IPS-18c (cell line): ENCODE data around the gene MAPK14.
A peak's percentile ranks its signal among the peaks of the same experiment; 100 is the strongest.
"Not testable (repeated sequence)": the region's sequence is repeated elsewhere in the genome, so short reads cannot be mapped to it uniquely, and the experiment has no call there.

Experiments used
- H3K4me3 ChIP-seq: 2 replicates; pipeline ENCODE4 v1.7.0; 2013; ENCODE audit warnings: low read depth, mild to moderate bottlenecking, low read length, moderate library complexity; ENCODE audit not compliant: insufficient read depth
- H3K9me3 ChIP-seq: one replicate; pipeline ENCODE4 v1.6.1; 2013; ENCODE audit warnings: mild to moderate bottlenecking, low read length, moderate library complexity; ENCODE audit not compliant: control insufficient read depth, insufficient read depth

The MAPK14 gene

GRCh38 chr6:36027501-36028087 is at the start of gene MAPK14:
Gene MAPK14 (plus strand): TSS chr6:36027808. CDS start chr6:36028158, 350 bp downstream.
- H3K9me3 ChIP-seq = no peaks in the 10 kb centered on the region
- peak within 1 kb of the TSS; percentile 93 for H3K4me3 ChIP-seq

- not testable (repeated sequence) for H3K4me3 ChIP-seq, H3K9me3 ChIP-seq
Measured at GRCh38 chr6:35980126-35980525, 47.5 kb upstream of the MAPK14 start.

GRCh38 chr6:35980991-35981645 is 46.5 kb upstream of the MAPK14 start:
- no peak overlapping the region for H3K4me3 ChIP-seq
- no peaks in the 10 kb centered on the region for H3K9me3 ChIP-seq

GRCh38 chr6:35984701-35985100 is 42.9 kb upstream of the MAPK14 start:
- H3K4me3 ChIP-seq = no peak overlapping the region
- H3K9me3 ChIP-seq = no peaks in the 10 kb centered on the region

GRCh38 chr6:35988047-35988446 is 39.6 kb upstream of the MAPK14 start:
- not testable (repeated sequence) for H3K4me3 ChIP-seq, H3K9me3 ChIP-seq

- no peak overlapping the region for H3K4me3 ChIP-seq
- H3K9me3 ChIP-seq = no peaks in the 10 kb centered on the region
Measured at GRCh38 chr6:35993150-35993549, 34.5 kb upstream of the MAPK14 start.

GRCh38 chr6:36000451-36000850 is 27.2 kb upstream of the MAPK14 start:
- no peak overlapping the region for H3K4me3 ChIP-seq
- no peaks in the 10 kb centered on the region for H3K9me3 ChIP-seq

- Histone ChIP-seq H3K9me3 (no peaks in the 10 kb centered on the region), H3K4me3 (no peak overlapping the region)
Measured at GRCh38 chr6:36015666-36016065, 11.9 kb upstream of the MAPK14 start.

- no peak overlapping the region for H3K4me3 ChIP-seq
- no peaks in the 10 kb centered on the region for H3K9me3 ChIP-seq
Measured at GRCh38 chr6:36018339-36018738, 9.3 kb upstream of the MAPK14 start.

GRCh38 chr6:36019167-36019566 is 8.4 kb upstream of the MAPK14 start:
- H3K4me3 ChIP-seq = no peak overlapping the region
- no peaks in the 10 kb centered on the region for H3K9me3 ChIP-seq

- H3K4me3 ChIP-seq = no peak overlapping the region
- no peaks in the 10 kb centered on the region for H3K9me3 ChIP-seq
Measured at GRCh38 chr6:36020154-36020553, 7.5 kb upstream of the MAPK14 start.

- Histone ChIP-seq H3K4me3 (peak within 1 kb of the TSS; percentile 39), H3K9me3 (no peaks in the 10 kb centered on the region)
Measured at GRCh38 chr6:36023996-36024795, 3.4 kb upstream of the MAPK14 start, which contains the start of gene SLC26A8. Gene SLC26A8 (minus strand): TSS chr6:36024641. CDS start chr6:36019707, 4,934 bp downstream.

GRCh38 chr6:36025260-36025931 is 2.2 kb upstream of the MAPK14 start:
- Histone ChIP-seq H3K4me3 (no peak overlapping the region), H3K9me3 (no peaks in the 10 kb centered on the region)

- Histone ChIP-seq H3K4me3 (no peak overlapping the region), H3K9me3 (no peaks in the 10 kb centered on the region)
Measured at GRCh38 chr6:36025932-36026327, 1.7 kb upstream of the MAPK14 start.

GRCh38 chr6:36028088-36028876 is 674 bp downstream of the MAPK14 start:
- Histone ChIP-seq H3K4me3 (peak overlapping the region; percentile 93), H3K9me3 (no peaks in the 10 kb centered on the region)

- H3K4me3 ChIP-seq = peak overlapping the region; percentile 93
- no peaks in the 10 kb centered on the region for H3K9me3 ChIP-seq
Measured at GRCh38 chr6:36028877-36029324, 1.3 kb downstream of the MAPK14 start.

GRCh38 chr6:36029464-36029863 is 1.9 kb downstream of the MAPK14 start:
- H3K4me3 ChIP-seq = no peak overlapping the region
- H3K9me3 ChIP-seq = no peaks in the 10 kb centered on the region
